Spleen (tissue), 7 donors: ENCODE measurements around the gene DLX1.

Experiments used
- POLR2A ChIP-seq, 3 donors: fragments of 450-650 bp; IDR thresholded peaks; one replicate each; pipeline ENCODE4 v1.5.1; 2017; ENCODE audit warnings: antibody characterized with exemption in 3 of 3, mild to moderate bottlenecking in 1 of 3
- POLR2AphosphoS5 ChIP-seq, 3 donors: sonication (generic); formaldehyde crosslinking; IDR thresholded peaks; one replicate each; pipeline ENCODE4 v1.5.1; 2017; ENCODE audit warnings: antibody characterized with exemption in 3 of 3
- TF ChIP-seq, protein P1 (sequence below), 11 experiments: fragments of 200-600 bp in 7 of 11; fragments of 450-650 bp in 4 of 11; sonication (generic) in 4 of 11; IDR thresholded peaks in 8 of 11; conservative IDR thresholded peaks in 3 of 11; 1 replicate in 7 of 11; 2 replicates in 4 of 11; pipeline versions ENCODE4 v1.4.0 to v1.8.0; 2016 to 2021; ENCODE audit warnings: antibody characterized with exemption in 11 of 11, inconsistent platforms in 4 of 11, mild to moderate bottlenecking in 1 of 11
- donor health status: DM: no; HTN: no; CAD: no; lungs with moderate emphysema.
- donor health status: DM: no; HTN: no; CAD: no.
- donor health status: DM: no; HTN: no; CAD: no.

- TF ChIP-seq POLR2AphosphoS5 (IDR thresholded peaks at IDR 0.05): no peak
- no peak for TF ChIP-seq POLR2A (IDR thresholded peaks at IDR 0.05)
- TF ChIP-seq, protein P1, sequence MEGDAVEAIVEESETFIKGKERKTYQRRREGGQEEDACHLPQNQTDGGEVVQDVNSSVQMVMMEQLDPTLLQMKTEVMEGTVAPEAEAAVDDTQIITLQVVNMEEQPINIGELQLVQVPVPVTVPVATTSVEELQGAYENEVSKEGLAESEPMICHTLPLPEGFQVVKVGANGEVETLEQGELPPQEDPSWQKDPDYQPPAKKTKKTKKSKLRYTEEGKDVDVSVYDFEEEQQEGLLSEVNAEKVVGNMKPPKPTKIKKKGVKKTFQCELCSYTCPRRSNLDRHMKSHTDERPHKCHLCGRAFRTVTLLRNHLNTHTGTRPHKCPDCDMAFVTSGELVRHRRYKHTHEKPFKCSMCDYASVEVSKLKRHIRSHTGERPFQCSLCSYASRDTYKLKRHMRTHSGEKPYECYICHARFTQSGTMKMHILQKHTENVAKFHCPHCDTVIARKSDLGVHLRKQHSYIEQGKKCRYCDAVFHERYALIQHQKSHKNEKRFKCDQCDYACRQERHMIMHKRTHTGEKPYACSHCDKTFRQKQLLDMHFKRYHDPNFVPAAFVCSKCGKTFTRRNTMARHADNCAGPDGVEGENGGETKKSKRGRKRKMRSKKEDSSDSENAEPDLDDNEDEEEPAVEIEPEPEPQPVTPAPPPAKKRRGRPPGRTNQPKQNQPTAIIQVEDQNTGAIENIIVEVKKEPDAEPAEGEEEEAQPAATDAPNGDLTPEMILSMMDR (IDR thresholded peaks at IDR 0.05 in 8 of 11, conservative IDR thresholded peaks at IDR 0.05 in 3 of 11): no peak
These were observed 37.5 kb upstream of the DLX1 start for GRCh38 chr2:172047566-172048507.
